ELR (cell line): ENCODE results near the gene CDH13.

ENCODE experiments used
- DNase-seq: peaks from one replicate; pipeline ENCODE4 v3.0.0-alpha.2; 2015; ENCODE audit warnings: low read depth

CDH13 gene

GRCh38 chr16:83356266-83356665 lies 729.5 kb downstream of the CDH13 start:
- peak; percentile 83 for DNase-seq

GRCh38 chr16:83356986-83357385 lies 730.2 kb downstream of the CDH13 start:
- no peak for DNase-seq

GRCh38 chr16:83363521-83363920 lies 736.8 kb downstream of the CDH13 start:
- no peak for DNase-seq

- peak; percentile 45 for DNase-seq
These were observed 738.4 kb downstream of the CDH13 start for GRCh38 chr16:83365166-83365565.

- DNase-seq, result no peak
These were observed 739.5 kb downstream of the CDH13 start for GRCh38 chr16:83366228-83366627.

- no peak for DNase-seq
These were observed 748.2 kb downstream of the CDH13 start for GRCh38 chr16:83374979-83375378.

- DNase-seq, result no peak
These were observed 763.0 kb downstream of the CDH13 start for GRCh38 chr16:83389751-83390150.

- DNase-seq, result no peak
These were observed 764.0 kb downstream of the CDH13 start for GRCh38 chr16:83390759-83391158.

- peak; percentile 5 for DNase-seq
These were observed 766.0 kb downstream of the CDH13 start for GRCh38 chr16:83392743-83393142.

- DNase-seq, result peak; percentile 34
These were observed 766.6 kb downstream of the CDH13 start for GRCh38 chr16:83393196-83393981.

- DNase-seq, result no peak
These were observed 771.0 kb downstream of the CDH13 start for GRCh38 chr16:83397601-83398291.

GRCh38 chr16:83400234-83400633 lies 773.5 kb downstream of the CDH13 start:
- no peak for DNase-seq

- DNase-seq, result peak; percentile 47
These were observed 775.5 kb downstream of the CDH13 start for GRCh38 chr16:83402160-83402814.

- DNase-seq, result peak; percentile 75
These were observed 776.2 kb downstream of the CDH13 start for GRCh38 chr16:83402967-83403366.

- DNase-seq, result peak; percentile 87
These were observed 777.0 kb downstream of the CDH13 start for GRCh38 chr16:83403761-83404160.

- DNase-seq, result peak; percentile 3
These were observed 777.5 kb downstream of the CDH13 start for GRCh38 chr16:83404261-83404660.

GRCh38 chr16:83407928-83408327 lies 781.2 kb downstream of the CDH13 start:
- DNase-seq, result no peak

- no peak for DNase-seq
These were observed 782.6 kb downstream of the CDH13 start for GRCh38 chr16:83409347-83409746.

- DNase-seq, result no peak
These were observed 791.8 kb downstream of the CDH13 start for GRCh38 chr16:83418565-83418964.

GRCh38 chr16:83420206-83420760 lies 793.5 kb downstream of the CDH13 start:
- DNase-seq, result peak; percentile 46

GRCh38 chr16:83433201-83433600 lies 806.4 kb downstream of the CDH13 start:
- DNase-seq, result no peak

GRCh38 chr16:83437036-83437435 lies 810.3 kb downstream of the CDH13 start:
- DNase-seq, result no peak

GRCh38 chr16:83438326-83438725 lies 811.6 kb downstream of the CDH13 start:
- DNase-seq, result no peak
